ENCODE measurements around the gene ZFYVE28.

The ZFYVE28 gene

GRCh38 chr4:2341261-2341841 lies 77.1 kb downstream of the ZFYVE28 start:
- H3K36me3 ChIP-seq (ENCODE audit: insufficient read depth, low read depth, low read length) = no peaks in the 10 kb centered on the region
- H3K4me3 ChIP-seq (ENCODE audit: low read length) = no peak overlapping the region
- H3K9ac ChIP-seq (ENCODE audit: low read depth, low read length) = no peak overlapping the region

GRCh38 chr4:2340272-2341061 lies 78.0 kb downstream of the ZFYVE28 start:
- no peak overlapping the region for H3K9ac ChIP-seq (ENCODE audit: low read depth, low read length)
- no peak overlapping the region for H3K27ac ChIP-seq (ENCODE audit: low read length)
- no peaks in the 10 kb centered on the region for H3K9me3 ChIP-seq (ENCODE audit: insufficient read depth, low read depth, low read length)
- no peaks in the 10 kb centered on the region; the same call in 1 of the 2 replicates for H3K27me3 ChIP-seq (ENCODE audit: insufficient read depth, low read length)
- H3K4me3 ChIP-seq (ENCODE audit: low read length) = no peak overlapping the region
- no peaks in the 10 kb centered on the region for H3K36me3 ChIP-seq (ENCODE audit: insufficient read depth, low read depth, low read length)
- H3K4me1 ChIP-seq (ENCODE audit: insufficient read depth, low read length) = no peaks in the 10 kb centered on the region

More at GRCh38 chr4:2341261-2341841, 77.1 kb downstream of the ZFYVE28 start:
- Histone ChIP-seq H3K4me1 (ENCODE audit: insufficient read depth, low read length) (no peaks in the 10 kb centered on the region), H3K27me3 (ENCODE audit: insufficient read depth, low read length) (no peaks in the 10 kb centered on the region; the same call in 1 of the 2 replicates), H3K27ac (ENCODE audit: low read length) (no peak overlapping the region), H3K9me3 (ENCODE audit: insufficient read depth, low read depth, low read length) (no peaks in the 10 kb centered on the region)

GRCh38 chr4:2339458-2340271 lies 78.8 kb downstream of the ZFYVE28 start:
- Histone ChIP-seq H3K4me3 (ENCODE audit: low read length) (no peak overlapping the region), H3K9ac (ENCODE audit: low read depth, low read length) (no peak overlapping the region), H3K4me1 (ENCODE audit: insufficient read depth, low read length) (no peaks in the 10 kb centered on the region), H3K27ac (ENCODE audit: low read length) (no peak overlapping the region), H3K27me3 (ENCODE audit: insufficient read depth, low read length) (no peaks in the 10 kb centered on the region; the same call in 1 of the 2 replicates), H3K9me3 (ENCODE audit: insufficient read depth, low read depth, low read length) (no peaks in the 10 kb centered on the region), H3K36me3 (ENCODE audit: insufficient read depth, low read depth, low read length) (no peaks in the 10 kb centered on the region)

- H3K36me3 ChIP-seq (ENCODE audit: insufficient read depth, low read depth, low read length) = no peaks in the 10 kb centered on the region
- no peaks in the 10 kb centered on the region for H3K9me3 ChIP-seq (ENCODE audit: insufficient read depth, low read depth, low read length)
- no peak overlapping the region for H3K4me3 ChIP-seq (ENCODE audit: low read length)
- no peak overlapping the region for H3K9ac ChIP-seq (ENCODE audit: low read depth, low read length)
- H3K27me3 ChIP-seq (ENCODE audit: insufficient read depth, low read length) = no peaks in the 10 kb centered on the region; the same call in 1 of the 2 replicates
- H3K4me1 ChIP-seq (ENCODE audit: insufficient read depth, low read length) = no peaks in the 10 kb centered on the region
- H3K27ac ChIP-seq (ENCODE audit: low read length) = no peak overlapping the region
These were observed 79.5 kb downstream of the ZFYVE28 start for GRCh38 chr4:2338754-2339457.

GRCh38 chr4:2337896-2338295 lies 80.5 kb downstream of the ZFYVE28 start:
- no peaks in the 10 kb centered on the region for H3K4me1 ChIP-seq (ENCODE audit: insufficient read depth, low read length)
- H3K36me3 ChIP-seq (ENCODE audit: insufficient read depth, low read depth, low read length) = no peaks in the 10 kb centered on the region
- H3K4me3 ChIP-seq (ENCODE audit: low read length) = no peak overlapping the region
- no peaks in the 10 kb centered on the region; the same call in 1 of the 2 replicates for H3K27me3 ChIP-seq (ENCODE audit: insufficient read depth, low read length)
- no peaks in the 10 kb centered on the region for H3K9me3 ChIP-seq (ENCODE audit: insufficient read depth, low read depth, low read length)
- no peak overlapping the region for H3K9ac ChIP-seq (ENCODE audit: low read depth, low read length)
- H3K27ac ChIP-seq (ENCODE audit: low read length) = no peak overlapping the region

- H3K4me3 ChIP-seq (ENCODE audit: low read length) = no peak overlapping the region
- no peaks in the 10 kb centered on the region for H3K9me3 ChIP-seq (ENCODE audit: insufficient read depth, low read depth, low read length)
- H3K4me1 ChIP-seq (ENCODE audit: insufficient read depth, low read length) = no peaks in the 10 kb centered on the region
- H3K27me3 ChIP-seq (ENCODE audit: insufficient read depth, low read length) = no peaks in the 10 kb centered on the region
- H3K36me3 ChIP-seq (ENCODE audit: insufficient read depth, low read depth, low read length) = no peaks in the 10 kb centered on the region
- H3K27ac ChIP-seq (ENCODE audit: low read length) = no peak overlapping the region
- H3K9ac ChIP-seq (ENCODE audit: low read depth, low read length) = no peak overlapping the region
These were observed 81.2 kb downstream of the ZFYVE28 start for GRCh38 chr4:2337131-2337723.

DNA sequence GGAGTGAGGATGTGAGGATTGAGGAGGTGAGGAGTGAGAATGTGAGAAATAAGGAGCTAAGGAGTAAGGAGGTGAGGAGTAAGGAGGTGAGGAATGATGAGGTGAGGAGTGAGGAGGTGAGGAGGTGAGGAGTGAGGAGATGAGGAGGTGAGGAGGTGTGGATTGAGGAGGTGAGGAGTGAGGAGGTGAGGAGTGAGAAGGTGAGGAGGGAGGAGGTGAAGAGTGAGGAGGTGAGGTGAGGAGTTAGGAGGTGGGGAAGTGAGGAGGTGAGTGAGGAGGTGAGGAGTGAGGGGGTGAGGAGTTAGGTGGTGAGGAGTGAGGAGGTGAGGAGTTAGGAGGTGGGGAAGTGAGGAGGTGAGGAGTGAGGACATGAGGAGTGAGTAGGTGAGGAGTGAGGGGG lies 81.8 kb downstream of the ZFYVE28 start:
- no peaks in the 10 kb centered on the region for H3K36me3 ChIP-seq (ENCODE audit: insufficient read depth, low read depth, low read length)

GRCh38 chr4:2335729-2336101 lies 82.7 kb downstream of the ZFYVE28 start:
- no peaks in the 10 kb centered on the region for H3K36me3 ChIP-seq (ENCODE audit: insufficient read depth, low read depth, low read length)
- no peaks in the 10 kb centered on the region for H3K27me3 ChIP-seq (ENCODE audit: insufficient read depth, low read length)
- no peak overlapping the region for H3K4me3 ChIP-seq (ENCODE audit: low read length)
- no peak overlapping the region for H3K27ac ChIP-seq (ENCODE audit: low read length)
- H3K9me3 ChIP-seq (ENCODE audit: insufficient read depth, low read depth, low read length) = no peaks in the 10 kb centered on the region
- no peaks in the 10 kb centered on the region for H3K4me1 ChIP-seq (ENCODE audit: insufficient read depth, low read length)
- H3K9ac ChIP-seq (ENCODE audit: low read depth, low read length) = no peak overlapping the region

More for the DNA sequence above, 81.8 kb downstream of the ZFYVE28 start:
- no peak overlapping the region for H3K27ac ChIP-seq (ENCODE audit: low read length)
- no peak overlapping the region for H3K4me3 ChIP-seq (ENCODE audit: low read length)
- no peak overlapping the region for H3K9ac ChIP-seq (ENCODE audit: low read depth, low read length)
- H3K4me1 ChIP-seq (ENCODE audit: insufficient read depth, low read length) = no peaks in the 10 kb centered on the region
- no peaks in the 10 kb centered on the region for H3K27me3 ChIP-seq (ENCODE audit: insufficient read depth, low read length)
- no peaks in the 10 kb centered on the region for H3K9me3 ChIP-seq (ENCODE audit: insufficient read depth, low read depth, low read length)

DNA sequence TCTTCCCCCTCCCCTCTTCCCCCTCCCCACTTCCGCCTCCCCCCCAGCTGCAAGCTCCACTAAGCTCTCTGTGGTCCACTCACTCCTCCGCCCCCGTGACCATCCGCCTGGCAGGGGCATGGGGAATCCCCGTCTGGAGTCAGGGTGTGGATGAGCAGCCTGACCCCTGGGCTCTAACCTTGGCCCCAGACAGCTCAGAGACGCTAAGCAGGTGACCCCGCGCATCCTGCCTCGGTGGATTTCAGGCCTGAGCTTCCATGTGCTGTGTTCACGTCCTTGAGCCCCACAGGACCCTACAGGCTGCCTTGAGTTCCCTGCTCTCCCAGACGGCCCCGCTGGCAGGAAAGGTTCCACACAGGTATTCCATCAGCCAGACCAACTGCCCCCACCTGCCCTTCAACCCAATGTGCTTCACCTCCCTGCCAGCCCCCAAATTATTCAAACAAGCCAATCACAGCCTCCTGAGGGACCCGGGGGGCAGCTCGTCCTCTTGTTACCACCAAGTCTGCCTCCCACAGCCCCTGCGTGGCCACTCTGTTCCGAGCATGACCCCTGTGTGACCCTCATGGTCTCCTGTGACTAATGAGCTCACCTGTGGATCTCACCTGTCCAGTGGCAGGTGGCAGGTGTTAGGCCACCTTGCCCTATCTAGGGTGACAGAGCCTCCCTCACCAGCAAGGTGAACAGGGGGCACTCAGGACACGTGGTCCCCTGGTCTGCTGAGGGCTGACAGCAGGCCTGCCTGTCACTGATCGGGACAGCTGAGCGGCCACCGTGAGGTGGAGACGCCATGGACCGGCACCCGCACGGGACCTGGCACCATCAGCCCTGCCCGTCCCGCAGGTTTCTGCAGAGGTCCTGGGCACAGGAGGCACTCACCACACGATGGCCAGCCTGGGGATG lies 83.4 kb downstream of the ZFYVE28 start:
- Histone ChIP-seq H3K36me3 (ENCODE audit: insufficient read depth, low read depth, low read length) (no peaks in the 10 kb centered on the region), H3K27me3 (ENCODE audit: insufficient read depth, low read length) (no peaks in the 10 kb centered on the region), H3K4me3 (ENCODE audit: low read length) (no peak overlapping the region), H3K9ac (ENCODE audit: low read depth, low read length) (no peak overlapping the region), H3K27ac (ENCODE audit: low read length) (no peak overlapping the region), H3K4me1 (ENCODE audit: insufficient read depth, low read length) (no peaks in the 10 kb centered on the region), H3K9me3 (ENCODE audit: insufficient read depth, low read depth, low read length) (no peaks in the 10 kb centered on the region)

DNA sequence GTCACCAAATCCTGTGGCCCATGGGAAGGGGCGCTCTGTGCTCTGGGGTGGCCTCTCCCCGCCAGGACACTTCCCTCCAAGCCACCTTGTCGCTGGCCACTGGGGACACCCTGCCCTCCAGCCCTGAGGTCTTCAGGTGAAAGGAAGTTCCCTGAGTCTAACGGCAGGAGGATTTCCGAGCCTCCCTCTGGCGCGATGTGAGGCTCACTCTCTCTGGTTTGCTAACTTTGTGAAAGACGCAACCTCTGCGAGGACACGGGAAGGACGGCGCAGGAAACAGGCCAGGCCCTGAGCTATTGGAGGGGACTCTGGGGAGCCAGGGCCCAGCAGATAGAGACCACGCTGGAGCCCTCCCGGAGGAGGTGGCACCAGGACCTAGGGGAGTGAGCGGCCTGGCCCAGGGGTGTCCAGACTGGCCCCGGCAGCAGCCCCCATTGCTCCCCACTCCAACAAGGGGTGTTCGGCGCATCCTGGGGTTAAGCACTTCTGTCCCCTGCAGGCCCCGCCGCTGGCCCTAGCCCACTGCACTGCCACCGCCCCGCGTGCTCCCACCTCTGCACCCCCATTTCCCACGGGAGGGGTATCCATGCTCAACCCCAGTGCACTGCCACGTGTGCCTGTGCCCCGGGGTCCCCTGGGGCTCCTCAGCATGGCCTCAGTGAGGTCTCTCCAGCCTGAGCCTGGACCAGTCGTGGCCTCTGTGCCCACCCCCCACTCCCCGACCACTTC lies 84.4 kb downstream of the ZFYVE28 start:
- H3K27me3 ChIP-seq (ENCODE audit: insufficient read depth, low read length) = no peaks in the 10 kb centered on the region
- no peak overlapping the region for H3K27ac ChIP-seq (ENCODE audit: low read length)
- no peak overlapping the region for H3K9ac ChIP-seq (ENCODE audit: low read depth, low read length)
- H3K9me3 ChIP-seq (ENCODE audit: insufficient read depth, low read depth, low read length) = no peaks in the 10 kb centered on the region
- H3K4me3 ChIP-seq (ENCODE audit: low read length) = no peak overlapping the region
- H3K4me1 ChIP-seq (ENCODE audit: insufficient read depth, low read length) = no peaks in the 10 kb centered on the region
- H3K36me3 ChIP-seq (ENCODE audit: insufficient read depth, low read depth, low read length) = no peaks in the 10 kb centered on the region
